ENCODE data around the gene ZC3H12A.

The ZC3H12A gene

DNA sequence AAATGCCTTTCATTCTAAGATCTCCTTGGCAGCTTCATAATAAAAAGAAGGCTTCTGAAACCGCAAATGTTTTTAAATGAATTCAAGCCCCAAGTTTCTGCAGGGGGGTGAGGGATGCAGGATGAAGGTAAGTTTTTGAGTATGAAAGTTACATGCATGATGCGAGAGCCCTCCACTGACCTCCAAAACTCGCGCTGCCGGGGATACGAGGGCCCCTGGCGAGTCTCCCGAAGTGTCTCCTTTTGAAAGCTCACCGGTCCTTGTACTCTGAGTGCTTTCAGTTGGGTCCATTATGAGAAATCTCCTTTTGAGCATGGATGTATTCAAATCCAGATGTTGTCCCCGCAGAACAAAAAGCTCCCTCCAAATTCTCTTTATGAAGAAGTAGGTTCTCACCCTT, 18.9 kb upstream of the ZC3H12A start:
- no peak for DNase-seq (ENCODE audit: low read depth, low spot score)

DNA sequence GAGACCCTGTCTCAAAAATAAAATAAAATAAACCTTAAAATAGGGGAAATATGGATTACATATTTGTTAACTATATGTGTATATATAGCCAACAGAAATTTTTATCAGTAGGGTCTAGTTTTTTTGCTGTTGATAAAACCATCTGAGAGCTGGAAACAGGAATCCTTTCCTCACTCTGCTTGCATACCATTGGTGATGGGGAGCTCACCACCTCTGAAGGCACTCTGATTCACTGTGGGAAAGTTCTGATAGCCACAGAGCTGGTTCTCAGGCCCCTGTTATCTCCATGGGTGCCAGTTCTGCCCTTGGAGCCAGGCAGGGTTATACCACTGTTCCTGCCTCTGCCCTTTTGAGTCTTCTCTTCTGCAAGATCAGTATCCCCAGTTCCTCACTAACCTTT, 17.8 kb upstream of the ZC3H12A start:
- DNase-seq (ENCODE audit: low read depth, low spot score): no peak

DNA sequence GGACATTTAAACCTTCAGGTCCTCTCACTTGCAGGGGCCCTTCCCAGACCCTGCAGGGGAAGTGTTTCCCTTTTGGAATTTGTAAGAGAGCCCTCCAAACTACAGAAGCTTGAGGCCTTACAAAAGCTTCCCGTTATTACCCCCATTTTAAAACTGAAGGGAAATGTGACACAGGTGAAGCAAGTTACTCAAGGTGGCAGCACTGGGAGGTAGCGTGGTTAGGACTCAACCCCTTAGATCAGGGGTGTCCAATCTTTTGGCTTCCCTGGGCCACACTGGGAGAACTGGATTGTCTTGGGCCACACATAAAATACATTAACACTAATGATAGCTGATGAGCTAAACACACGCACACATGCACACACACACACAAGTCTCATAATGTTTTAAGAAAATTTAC, 15.8 kb upstream of the ZC3H12A start:
- no peak for DNase-seq (ENCODE audit: low read depth, low spot score)

DNA sequence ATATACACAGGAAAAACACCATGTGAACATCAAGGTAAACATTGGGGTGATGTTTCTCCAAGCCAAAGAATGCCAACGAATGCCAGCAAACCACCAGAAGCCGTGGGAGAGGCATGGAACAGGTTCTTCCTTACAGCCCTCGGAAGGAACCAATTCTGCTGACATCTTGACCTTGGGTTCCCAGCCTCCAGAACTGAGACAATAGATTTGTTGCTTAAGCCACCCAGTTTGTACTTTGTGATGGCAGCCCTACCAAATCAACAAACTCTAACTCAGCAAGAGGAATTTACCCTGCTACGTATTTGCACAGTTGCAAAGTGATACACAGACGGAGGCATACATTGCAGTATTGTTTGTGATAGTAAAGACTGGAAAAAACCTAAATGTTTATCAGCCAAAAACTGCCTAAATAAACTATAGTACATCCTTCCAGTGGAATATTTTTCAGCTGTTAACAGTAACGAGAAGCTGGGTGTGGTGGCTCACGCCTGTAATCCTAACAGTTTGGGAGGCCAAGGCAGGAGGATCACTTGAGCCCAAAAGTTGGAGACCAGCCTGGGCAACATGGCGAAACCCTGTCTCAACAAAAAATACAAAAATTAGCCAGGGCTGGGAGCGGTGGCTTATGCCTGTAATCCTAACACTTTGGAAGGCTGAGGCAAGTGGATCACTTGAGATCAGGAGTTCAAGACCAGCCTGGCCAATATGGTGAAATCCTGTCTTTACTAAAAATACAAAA, 12.5 kb upstream of the ZC3H12A start:
- DNase-seq (ENCODE audit: low read depth, low spot score): no peak

DNA sequence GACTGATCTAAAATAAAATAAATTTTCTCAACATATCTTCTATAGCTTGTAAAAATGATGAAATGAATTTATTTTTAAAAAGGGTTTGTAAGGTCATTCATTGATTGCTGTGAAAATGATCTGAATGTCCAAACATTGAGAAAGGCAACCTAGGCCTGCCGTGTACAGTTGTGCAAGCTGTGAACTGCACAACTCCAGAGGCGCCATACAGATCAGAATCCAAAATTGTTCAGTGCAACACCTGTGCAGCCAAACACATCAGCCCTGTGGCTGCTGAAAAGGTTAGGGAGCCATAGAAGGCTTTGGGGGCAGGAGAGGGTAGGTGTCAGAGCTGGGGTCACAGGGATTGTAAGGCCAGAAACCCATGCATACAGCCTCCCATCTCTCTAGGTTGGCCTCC, 9.9 kb upstream of the ZC3H12A start:
- no peak for DNase-seq (ENCODE audit: low read depth, low spot score)

DNA sequence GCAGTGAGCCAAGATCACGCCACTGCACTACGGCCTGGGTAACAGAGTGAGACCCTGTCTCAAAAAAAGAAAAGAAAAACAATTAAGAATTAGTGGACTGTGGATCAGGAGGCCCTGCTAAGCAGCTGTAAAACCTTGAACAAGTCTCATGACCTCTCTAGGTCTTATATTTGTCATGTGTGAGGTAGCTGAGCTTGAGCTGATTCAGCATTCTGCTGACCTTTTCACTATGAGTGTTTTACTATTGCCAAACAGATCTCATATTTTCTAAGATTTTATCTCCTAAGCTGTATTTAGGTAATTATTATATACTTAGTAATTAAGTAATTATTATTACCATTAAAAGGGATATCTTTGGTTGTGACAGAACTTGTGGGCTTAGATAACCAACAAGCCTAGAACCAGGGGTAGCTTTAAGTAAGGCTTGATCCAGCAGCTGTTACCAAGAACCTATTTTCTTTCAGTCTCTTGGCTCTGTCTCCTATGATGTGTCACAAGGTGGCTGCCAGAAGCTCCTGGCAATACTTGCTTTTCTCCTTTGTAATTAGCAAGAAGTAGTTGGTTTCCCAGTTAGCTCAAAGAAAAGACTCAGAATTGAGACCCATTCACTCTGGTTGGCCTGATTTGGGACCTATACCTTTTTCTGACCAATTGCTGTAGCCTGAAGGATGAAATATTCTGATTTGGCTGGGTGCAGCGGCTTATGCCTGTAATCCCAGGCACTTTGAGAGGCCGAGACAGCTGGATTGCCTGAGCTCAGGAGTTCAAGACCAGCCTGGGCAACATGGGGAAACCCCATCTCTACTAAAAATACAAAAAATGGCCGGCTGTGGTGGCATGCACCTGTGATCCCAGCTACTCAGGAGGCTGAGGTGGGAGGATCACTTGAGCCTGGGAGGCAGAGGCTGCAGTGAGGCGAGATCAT, 8.5 kb upstream of the ZC3H12A start:
- no peak for DNase-seq (ENCODE audit: low read depth, low spot score)

DNA sequence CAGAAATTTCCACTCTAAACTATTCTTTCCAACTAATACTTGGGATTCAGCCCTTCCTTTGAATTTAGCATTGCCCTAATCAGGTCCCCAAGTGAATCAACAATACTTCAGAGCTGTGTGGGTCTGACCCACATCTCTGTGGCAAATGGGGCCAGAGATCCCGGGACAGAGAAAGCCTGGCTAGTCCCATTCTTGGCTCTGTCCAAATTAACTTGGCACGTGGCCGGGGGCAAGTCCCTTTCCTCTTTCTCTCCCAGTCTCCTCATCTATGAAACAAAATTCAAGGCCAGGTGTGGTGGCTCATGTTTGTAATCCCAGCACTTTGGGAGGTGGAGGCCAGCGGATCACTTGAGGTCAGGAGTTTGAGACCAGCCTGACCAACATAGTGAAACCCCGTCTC, 6.3 kb upstream of the ZC3H12A start:
- no peak for DNase-seq (ENCODE audit: low read depth, low spot score)

DNA sequence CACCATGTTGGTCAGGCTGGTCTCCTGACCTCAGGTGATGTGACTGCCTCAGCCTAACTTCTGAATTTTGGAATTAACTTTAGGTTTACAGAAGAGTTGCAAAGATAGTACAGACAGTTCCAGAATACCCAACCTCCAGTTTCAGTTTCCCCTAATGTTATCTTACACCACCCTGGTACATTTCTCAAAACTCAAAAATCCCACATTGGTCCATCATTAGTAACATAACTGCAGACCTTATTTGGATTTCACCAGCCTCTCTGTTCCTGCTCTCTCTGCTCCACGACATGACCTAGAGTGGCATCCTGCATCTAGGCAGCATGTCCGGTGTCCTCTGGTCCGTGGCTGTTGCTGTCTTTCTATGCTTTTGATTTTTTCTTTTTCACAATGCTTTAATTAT, 5.0 kb upstream of the ZC3H12A start:
- no peak for DNase-seq (ENCODE audit: low read depth, low spot score)

DNA sequence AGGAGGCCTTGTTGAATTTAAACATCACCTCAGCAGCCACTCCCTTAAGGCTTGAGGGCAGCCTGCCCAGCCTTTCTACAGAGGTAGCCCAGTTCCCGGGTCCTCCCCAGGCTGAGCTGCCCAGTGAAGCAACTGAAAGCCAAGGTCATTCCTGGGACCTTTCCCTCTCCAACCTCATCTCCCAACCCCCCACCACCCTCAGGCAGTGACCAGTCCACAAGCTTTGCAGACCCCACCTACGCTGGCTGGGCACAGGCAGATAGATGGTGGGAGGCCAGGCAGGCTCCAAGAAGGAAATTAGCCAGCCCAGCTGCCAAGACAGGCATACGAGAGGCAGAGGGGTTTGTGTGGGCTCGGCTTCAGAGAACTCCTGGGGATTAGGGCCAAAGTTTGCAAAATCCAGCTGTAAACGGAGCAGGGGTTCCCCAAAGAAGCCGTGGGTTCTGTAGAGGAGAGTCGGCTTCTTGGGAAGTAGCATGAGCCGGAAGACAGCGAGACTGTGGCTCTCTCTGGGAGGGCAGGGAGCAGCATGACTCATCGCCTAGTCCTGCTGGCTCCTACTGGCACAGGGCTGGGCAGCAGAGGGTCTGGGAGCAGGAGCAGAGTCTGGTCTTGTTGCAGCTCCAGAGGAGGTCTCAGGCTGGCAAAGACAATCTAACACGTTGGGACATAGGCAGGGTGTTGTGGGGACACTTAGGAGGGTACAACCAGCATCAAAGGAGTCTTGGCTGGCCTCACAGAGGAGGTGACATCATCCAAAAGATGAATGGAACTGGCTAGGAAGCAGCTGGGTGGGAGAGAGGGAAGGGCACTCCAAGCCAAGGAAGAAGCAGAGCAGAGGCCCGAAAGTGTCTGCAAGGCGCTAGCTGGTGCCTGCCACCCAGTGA, 2.8 kb upstream of the ZC3H12A start:
- DNase-seq (ENCODE audit: low read depth, low spot score): no peak

DNA sequence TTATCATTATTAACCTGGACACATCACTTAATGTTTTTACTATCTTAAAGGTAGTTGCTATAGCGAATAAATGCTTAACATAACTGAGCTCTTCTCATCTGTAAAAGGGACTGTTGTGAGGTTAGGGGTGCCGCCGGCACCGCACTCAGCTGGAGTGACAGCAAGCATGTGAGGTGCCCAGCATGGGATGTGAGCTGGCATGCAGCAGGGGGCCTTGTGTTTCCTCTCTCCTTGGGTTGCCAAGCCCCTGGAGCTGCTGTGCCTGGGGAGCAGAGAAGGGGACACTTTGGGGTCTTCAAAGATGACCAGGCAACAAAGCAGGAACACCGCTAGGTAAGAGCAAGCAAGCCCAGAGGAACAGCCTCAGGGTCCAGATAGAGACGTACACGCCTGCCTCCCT, 2.1 kb upstream of the ZC3H12A start:
- no peak for DNase-seq (ENCODE audit: low read depth, low spot score)

DNA sequence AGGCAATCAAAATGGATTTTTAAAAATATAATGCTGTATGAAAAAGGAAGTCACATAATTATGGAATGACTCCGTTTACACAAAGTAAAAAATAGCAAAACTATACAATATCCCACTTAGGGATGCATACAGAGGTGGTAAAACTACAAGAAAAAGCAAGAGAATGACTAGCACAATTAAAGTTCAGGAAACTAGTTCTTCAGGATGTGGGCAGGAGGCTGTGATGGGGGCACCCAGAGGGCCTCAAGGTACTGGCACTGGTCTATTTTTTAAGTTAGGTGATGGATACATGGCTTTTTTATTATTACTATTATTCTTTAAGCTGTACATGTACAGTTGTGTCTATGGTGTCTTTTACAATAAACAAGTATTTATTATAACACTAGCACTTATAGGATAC, 1.4 kb upstream of the ZC3H12A start:
- DNase-seq (ENCODE audit: low read depth, low spot score): no peak

DNA sequence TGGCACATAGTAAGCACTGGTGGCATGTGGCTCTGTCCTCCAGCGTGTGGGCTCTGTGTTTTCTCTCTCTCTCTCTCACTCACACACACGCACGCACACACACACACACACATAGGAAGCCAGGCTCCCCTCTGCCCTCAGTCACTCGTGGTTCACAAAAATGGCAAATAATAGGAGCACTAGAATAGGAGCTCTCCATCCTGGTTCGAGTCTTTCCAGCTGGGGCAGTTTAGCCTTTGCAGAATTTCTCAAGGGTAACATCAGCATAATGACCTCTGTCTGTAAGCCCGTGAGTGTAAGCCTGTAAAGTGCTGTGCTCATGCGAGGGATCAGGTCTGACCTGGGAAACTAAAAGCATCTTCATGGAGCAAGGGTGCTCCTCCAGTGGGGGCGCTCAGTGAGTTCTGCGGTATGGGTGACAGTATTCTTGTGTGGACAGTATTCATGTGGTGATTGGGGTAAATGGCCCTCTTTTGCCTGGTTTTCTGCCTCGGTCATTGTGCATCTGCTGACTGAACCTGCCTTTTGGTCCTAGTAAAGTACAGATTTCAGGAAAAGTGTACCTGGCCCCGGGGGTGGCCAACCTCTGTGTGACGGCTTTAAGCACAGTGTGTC, 842 bp upstream of the ZC3H12A start:
- DNase-seq (ENCODE audit: low read depth, low spot score): no peak

DNA sequence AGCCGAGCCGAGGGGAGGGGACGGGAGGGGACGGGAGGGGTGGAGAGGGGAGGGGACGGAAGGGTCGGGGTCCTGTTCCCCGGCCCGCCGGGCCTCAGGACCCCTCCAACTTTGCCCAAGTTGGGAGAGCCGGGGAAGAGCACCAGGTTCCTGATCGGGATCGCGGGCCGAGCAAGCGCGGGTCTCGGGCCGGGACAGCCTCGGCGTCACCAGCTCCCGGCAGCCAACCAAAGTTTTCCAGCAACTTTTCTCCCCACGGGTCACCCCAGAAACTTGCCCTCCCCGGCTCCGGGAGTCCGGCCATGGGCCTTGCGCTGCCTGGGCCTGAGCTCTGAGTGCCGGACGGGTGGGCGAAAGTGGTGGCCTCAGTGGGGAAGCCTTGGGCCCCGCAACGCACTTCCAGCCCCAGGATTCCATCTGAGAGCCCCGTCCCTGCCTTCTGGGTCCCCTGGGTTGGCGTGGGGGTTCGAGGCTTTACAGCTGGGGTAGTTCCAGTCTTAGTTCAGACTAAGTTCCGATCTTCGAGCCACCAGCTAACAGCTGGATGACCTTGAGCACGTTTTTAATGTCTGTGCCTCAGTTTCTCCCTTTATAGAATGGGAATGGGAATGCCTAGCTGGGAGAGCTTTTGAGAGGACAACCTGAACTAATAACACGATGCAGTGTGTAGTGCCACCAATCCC, 458 bp downstream of the ZC3H12A start:
- no peak for DNase-seq (ENCODE audit: low read depth, low spot score)

DNA sequence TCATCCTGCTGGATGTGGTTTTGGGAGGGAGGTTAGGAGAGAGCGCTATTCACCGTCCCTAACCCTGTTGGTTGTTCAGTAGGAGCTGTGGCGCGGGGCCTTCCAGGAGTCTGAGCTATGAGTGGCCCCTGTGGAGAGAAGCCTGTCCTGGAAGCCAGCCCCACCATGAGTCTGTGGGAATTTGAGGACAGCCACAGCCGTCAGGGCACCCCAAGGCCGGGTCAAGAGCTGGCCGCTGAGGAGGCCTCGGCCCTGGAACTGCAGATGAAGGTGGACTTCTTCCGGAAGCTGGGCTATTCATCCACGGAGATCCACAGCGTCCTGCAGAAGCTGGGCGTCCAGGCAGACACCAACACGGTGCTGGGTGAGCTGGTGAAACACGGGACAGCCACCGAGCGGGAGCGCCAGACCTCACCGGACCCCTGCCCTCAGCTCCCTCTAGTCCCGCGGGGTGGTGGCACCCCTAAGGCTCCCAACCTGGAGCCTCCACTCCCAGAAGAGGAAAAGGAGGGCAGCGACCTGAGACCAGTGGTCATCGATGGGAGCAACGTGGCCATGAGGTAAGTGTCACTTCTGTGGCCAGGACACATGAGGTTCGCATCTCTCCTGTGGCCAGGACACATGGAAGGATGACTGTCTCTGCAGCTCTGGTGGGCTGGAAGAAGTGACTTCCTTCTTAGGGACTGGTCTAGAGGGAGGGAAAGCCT, 1.2 kb downstream of the ZC3H12A start:
- no peak for DNase-seq (ENCODE audit: low read depth, low spot score)

DNA sequence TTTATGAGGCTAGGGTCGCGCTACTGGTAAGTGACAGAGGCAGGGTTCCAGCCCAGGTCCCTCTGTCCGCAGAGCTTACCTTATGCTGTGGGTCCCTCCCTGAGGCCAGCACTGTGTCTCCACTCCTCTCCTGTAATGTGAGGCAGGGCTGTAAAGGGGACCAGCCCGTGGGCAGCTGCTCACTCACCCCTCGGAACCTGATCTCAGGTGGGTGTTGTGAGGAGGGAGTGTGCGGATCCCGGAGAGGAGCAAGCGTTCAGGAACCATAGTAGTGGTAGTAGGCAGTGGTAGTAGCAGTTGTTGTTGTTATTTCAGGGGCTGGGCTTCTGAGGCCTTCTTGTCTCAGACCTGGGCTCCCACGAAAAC, 1.7 kb downstream of the ZC3H12A start:
- no peak for DNase-seq (ENCODE audit: low read depth, low spot score)

DNA sequence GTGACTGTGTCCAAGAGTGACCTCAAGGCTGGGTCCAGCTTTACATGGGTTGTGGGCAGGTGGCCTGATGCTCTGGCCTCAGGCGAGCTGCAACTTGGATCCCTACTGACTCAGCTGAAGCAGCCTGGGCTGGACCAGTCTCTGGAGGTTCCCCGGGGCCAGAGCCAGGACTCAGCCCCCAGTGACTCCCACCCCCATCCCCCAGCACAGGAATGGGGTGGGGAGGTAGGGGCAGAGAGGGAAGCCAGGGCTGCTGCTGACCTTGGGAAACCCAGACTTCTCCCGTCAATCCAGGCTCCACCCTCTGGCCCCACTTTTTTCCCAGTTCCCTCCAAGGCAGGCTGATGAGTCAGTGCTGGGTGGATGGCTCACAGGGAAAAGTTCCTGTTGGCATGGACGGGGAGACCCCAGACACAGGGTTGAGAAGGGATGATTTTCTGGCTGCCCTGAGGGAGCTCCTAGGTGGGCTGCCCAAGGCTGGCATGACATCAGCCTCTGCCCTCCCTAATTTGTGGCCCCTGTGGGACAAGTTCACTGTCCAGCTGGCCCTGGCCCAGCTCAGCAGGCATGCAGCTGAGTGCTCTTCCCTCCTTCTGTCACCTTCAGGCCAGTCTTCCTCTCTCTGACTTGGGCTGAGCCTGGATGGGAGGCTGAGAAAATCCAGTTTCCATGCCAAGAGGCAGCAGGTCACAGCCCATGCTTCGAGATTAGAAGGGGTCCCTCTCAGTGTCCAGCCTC, 2.2 kb downstream of the ZC3H12A start:
- no peak for DNase-seq (ENCODE audit: low read depth, low spot score)

DNA sequence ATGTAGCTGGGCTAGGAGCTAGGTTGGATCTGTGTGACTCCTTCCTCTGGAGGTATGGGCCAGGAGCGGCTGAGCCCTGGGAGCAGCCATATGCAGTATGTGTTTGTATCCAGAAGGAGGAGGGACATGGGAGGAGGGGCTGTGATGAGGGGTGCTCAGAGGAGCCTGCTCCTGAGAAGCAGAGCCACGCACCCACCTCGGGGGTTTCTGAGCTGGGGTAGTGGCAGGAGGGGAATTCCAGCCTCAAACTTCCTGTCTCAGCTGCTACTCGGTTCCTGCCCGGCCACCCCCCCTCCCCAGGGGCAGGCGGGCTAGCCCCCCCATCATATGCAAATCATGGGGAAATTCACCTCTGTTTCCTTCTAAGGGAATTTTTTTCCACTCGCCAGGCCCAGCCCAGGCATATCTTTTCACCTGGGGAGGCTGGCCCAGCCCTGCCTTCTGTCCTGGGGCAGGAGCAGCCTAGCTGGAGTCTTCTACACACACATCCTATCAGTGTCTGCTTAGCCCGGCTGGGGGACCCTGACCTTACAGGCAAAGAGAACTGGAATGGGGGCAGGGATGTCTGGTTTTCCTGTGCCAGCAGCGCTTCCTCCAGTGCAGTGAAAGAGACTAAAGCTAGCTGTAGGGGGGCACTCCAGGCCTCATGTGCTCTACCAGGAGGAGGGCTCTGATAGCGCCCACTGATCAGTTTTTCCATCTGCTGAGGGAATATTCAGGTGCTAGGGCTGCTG, 3.0 kb downstream of the ZC3H12A start:
- peak; percentile 67 for DNase-seq (ENCODE audit: low read depth, low spot score)

DNA sequence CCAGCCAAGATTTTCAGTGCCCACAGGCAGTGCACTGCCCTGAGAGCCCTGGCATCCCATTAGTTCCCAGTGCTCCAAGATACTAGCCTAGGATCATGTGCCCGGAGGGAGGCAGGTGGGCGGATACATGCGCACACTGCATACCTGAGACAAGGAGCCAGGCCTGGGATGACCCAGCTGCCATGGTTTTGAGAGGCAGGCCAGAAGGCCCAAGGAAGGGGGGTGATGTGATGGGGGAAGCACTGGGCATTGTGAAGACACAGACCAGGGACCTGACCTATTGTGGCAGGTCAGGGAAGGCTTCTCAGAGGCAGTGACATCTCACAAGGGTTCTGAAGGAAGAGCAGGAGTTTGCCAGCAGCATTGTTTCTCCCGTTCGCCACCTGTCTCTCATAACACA, 3.6 kb downstream of the ZC3H12A start:
- no peak for DNase-seq (ENCODE audit: low read depth, low spot score)

DNA sequence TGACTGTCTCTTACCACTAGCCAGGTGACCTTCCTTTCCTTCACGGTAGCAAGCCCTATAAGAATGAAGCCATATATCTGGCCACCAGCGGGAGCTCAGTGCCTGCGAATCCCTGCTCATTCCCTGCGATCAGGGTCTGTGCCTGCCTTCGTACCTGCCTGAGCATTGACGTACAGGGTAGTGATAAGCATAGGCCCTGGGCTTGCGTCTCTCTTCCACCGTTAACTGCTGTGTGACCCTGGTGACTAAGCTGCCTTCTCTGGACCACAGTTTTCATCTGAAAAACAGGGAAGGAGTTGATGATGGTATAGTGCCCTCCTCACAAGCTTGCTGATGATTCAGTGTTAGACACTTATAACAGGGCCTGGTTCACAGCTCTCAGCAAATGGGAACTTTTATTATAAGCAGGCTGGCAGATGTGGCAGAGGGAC, 4.1 kb downstream of the ZC3H12A start:
- DNase-seq (ENCODE audit: low read depth, low spot score): no peak
